ENCODE measurements around the gene DUSP9. TPM values are rescaled to one million over a fixed set of nuclear protein-coding genes. Genes with fewer than 3 reads are reported as not detected.
"Not testable (repeated sequence)": the region's sequence is repeated elsewhere in the genome, so short reads cannot be mapped to it uniquely, and the experiment has no call there.

Gene DUSP9
- total RNA-seq, 1 donor from 2014 or later: 0.13 TPM

DNA sequence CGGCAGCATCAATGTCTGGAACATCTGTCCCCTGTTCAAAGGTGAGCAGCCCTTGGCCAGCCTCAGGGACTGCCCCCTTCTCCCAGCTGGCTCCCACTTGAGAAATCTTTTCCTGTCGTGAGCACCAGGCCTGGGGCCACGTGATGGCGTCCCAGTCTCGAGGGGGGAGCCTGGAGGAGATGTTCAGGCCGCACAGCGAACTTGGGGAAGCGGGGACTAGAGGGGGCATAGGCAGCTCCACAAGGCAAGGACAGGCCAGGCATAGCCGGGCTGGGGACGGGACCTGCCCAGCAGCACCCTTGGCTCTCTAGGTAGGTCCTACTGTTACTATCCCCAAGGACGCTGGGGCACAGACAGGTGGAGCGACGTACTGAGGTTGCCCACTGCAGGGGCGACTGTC is 43.5 kb downstream of the DUSP9 start:
- no peak for DNase-seq (ENCODE audit: low read depth in 2 of 2)

DNA sequence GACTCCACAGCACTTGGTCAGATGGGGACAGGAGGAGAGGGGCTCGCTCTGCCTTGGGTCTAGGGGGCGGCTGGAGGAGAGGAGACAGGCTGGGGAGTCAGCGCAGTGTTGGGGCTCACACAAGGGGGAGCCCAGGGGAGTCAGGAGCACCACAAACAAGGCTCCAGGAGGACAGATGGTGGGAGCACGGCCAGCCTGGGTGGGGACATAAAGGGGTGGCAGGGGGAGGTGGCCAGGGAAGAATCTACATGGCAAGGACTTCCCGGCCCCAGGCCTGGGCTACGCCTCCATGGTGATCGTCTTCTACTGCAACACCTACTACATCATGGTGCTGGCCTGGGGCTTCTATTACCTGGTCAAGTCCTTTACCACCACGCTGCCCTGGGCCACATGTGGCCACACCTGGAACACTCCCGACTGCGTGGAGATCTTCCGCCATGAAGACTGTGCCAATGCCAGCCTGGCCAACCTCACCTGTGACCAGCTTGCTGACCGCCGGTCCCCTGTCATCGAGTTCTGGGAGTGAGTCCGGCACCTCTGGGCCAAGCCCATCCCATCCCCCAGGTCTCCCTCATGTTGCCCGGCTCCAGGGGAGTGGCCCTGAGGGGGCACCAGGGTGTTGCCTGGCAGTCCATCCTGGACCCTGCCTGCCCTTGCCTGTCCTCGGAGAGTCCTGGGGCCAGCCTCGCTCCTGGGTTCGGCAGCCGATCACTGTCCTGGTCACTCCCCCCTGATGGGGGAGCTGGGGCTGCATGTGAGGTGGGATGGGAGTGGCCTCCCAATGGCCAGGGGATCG is 44.2 kb downstream of the DUSP9 start:
- DNase-seq (ENCODE audit: low read depth in 2 of 2): not testable (repeated sequence)

DNA sequence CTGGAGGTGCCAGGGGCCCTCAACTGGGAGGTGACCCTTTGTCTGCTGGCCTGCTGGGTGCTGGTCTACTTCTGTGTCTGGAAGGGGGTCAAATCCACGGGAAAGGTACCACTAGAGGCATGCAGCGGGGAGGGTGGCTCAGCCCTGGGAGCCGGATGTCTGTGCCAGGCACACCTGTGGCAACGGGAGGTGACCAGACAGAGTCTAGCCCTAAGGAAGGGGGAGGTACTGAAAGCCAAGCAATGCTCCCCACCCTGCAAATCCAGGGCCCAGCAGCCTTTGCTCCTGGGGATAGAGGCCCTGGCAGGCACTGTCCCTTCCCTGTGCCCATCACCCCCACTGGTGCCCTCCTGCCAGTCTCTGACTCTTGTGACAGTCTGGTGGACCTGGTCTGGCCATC is 45.0 kb downstream of the DUSP9 start:
- DNase-seq (ENCODE audit: low read depth in 2 of 2): no peak

DNA sequence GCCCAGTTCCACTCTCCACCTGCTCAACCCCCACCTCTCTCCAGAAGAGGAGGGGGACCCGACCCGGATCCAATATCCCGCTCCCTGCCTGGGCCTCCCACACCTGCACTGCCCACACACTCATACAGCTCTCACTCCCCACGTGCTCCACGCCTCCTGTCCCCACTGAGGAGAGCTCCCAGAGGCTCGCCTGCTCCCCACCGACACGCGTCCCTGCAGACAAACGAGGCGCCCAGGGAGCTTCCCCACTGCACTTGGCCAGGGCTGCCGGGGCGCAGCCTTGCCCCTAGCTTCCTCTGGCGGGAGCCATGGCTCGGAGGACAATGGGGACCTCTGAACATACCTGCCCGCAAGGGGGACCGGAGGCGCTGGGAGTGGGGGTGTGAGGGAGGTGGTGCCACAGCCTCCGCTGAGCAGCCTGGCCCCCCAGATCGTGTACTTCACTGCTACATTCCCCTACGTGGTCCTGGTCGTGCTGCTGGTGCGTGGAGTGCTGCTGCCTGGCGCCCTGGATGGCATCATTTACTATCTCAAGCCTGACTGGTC is 45.7 kb downstream of the DUSP9 start:
- no peak for DNase-seq (ENCODE audit: low read depth in 2 of 2)

DNA sequence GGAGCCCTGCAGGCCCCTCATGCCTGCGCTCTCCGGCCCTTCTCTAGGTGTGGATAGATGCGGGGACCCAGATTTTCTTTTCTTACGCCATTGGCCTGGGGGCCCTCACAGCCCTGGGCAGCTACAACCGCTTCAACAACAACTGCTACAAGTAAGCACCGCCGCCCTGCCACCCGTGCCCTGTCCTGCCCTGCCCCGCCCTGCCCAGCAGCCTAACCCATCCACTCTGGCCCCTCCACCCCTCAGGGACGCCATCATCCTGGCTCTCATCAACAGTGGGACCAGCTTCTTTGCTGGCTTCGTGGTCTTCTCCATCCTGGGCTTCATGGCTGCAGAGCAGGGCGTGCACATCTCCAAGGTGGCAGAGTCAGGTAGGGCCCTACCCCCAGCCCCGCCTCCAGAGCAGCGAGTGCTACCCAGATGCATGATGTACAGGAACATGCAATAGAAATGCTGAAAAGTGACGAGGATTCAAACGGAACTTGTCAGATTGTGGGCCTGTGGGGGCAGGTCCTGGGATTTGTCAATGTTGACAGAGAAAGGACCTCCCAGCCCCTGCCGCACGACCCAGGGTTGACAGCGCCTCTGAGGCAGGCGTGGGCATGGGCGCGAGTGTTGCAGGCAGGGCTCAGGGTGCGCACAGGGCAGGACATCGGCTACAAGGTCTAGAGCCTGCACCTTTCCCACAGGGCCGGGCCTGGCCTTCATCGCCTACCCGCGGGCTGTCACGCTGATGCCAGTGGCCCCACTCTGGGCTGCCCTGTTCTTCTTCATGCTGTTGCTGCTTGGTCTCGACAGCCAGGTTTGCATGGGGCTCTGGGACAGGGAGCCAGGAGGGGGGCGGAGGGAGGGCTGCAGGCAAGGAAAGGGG is 46.4 kb downstream of the DUSP9 start:
- DNase-seq (ENCODE audit: low read depth in 2 of 2): no peak

DNA sequence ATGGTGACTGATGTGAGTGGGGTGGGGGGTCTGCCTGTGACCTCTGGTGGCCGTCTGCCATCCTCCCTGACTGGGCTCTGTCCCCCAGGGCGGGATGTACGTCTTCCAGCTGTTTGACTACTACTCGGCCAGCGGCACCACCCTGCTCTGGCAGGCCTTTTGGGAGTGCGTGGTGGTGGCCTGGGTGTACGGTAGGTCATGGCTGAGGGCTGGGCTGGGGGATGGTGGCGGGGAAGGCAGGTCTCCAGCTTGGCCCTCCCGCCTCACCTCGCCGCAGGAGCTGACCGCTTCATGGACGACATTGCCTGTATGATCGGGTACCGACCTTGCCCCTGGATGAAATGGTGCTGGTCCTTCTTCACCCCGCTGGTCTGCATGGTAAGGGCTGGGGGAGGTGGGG is 47.3 kb downstream of the DUSP9 start:
- not testable (repeated sequence) for DNase-seq (ENCODE audit: low read depth in 2 of 2)

DNA sequence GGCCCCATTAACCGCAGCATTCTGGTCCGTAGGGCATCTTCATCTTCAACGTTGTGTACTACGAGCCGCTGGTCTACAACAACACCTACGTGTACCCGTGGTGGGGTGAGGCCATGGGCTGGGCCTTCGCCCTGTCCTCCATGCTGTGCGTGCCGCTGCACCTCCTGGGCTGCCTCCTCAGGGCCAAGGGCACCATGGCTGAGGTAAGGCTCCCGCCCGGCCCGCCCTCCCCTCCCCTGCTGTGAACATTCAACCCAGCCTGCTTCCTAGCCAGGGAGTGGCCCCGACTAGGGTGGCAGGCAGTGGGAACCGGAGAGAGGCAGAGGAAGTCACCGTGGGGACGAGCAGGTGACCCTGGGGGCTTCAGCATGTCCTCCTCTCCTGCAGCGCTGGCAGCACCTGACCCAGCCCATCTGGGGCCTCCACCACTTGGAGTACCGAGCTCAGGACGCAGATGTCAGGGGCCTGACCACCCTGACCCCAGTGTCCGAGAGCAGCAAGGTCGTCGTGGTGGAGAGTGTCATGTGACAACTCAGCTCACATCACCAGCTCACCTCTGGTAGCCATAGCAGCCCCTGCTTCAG is 47.8 kb downstream of the DUSP9 start:
- no peak for DNase-seq (ENCODE audit: low read depth in 2 of 2)

DNA sequence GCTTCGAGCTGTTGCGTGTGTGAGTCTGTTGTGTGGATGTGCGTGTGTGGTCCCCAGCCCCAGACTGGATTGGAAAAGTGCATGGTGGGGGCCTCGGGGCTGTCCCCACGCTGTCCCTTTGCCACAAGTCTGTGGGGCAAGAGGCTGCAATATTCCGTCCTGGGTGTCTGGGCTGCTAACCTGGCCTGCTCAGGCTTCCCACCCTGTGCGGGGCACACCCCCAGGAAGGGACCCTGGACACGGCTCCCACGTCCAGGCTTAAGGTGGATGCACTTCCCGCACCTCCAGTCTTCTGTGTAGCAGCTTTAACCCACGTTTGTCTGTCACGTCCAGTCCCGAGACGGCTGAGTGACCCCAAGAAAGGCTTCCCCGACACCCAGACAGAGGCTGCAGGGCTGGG is 49.1 kb downstream of the DUSP9 start:
- no peak for DNase-seq (ENCODE audit: low read depth in 2 of 2)

DNA sequence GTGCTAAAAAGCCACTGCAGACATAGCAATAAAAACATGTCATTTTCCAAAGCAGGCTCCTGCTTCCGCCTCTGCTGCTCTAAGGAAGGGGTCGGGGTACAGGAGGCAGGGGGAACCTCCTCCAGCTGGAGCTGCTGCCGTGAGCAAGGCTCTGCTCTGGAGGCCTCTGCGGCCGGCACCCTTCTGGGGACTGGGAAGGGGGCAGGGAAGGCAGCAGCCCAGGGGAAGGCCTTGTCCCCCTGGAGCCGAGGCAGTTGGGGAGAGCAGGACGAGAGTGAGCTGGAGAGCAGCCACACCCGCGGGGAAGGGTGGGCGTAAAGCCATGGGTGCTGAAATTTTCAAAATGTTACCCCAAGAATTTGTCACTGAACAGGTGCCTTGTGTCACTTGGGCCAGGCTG is 49.5 kb downstream of the DUSP9 start:
- DNase-seq (ENCODE audit: low read depth in 2 of 2): not testable (repeated sequence)

DNA sequence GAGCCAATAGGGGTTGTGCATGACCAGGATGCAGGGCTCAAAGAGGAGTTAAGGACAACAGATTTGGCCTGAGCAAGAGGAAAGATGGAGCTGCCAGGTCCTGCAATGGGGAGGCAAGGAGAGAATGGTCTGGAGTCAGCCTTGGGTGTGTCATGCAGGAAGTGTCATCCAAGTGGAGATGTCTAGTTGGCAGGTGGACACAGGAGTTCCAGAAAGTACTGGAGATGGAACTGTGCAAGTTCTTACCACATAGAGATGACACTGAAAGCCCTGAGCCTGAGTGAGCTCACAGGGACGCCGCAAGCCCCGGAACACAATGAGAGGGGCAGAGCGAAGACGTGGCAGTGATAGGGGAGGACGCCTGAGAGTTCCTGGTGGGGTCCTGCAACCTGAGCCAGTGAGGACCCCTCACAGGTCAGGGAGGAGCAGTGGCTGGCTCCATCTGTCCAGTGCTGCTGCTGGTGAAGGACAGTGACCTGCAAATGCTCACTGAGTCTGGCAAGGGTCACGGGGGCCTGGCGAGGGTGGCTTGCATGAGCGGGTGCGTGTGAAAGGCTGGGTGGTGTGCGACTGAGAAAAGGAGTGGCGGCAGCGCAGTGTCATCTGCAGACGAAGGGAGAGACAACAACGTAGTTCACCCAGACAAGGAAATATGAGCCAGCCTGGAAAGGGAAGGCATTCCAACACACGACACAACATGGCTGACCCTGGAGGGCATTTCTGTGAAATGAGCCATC is 50.2 kb downstream of the DUSP9 start:
- not testable (repeated sequence) for DNase-seq (ENCODE audit: low read depth in 2 of 2)

DNA sequence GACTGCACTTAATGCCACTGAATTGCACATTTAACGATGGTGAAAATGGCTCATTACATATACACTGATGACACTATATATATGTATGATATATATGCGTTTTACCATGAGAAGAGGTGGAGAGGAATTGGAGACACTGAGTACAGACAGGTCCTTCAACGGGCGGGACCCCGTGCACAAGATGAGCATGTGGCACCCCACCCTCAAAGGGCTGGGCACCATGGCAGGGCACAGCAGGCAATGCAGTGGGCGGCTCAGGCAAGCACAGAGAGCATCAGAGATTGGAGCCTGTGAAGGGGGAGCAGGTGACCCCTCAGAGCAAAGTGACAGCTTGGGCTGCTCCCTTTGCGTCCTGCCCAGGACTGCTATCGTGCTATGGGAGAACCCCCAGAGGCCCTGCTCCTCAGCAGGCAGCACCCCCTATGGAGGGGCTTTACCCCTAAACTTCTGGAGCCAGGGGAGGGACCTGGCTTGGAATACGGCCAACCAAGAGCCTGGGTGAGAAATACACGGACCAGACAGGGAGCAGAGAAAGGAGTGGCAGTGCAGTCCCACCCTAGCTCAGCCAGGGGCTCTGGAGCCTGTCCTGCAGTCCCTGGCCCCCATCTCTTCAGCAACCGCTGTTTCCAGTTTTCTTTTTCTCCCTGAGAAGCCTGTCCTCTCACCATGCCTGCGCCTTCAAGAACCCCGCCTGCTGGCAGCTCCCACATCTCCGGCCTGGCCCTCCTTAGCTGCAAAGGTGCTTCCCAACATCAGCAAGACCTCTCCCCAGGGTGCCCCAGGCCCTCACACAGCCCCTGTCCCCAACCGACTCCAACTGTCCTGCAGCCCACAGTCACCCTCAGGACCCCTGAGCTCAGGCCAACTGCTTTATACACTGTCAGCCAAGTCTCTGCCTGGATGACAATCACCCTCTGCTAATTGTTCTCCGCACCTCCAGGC is 51.2 kb downstream of the DUSP9 start:
- no peak for DNase-seq (ENCODE audit: low read depth in 2 of 2)

DNA sequence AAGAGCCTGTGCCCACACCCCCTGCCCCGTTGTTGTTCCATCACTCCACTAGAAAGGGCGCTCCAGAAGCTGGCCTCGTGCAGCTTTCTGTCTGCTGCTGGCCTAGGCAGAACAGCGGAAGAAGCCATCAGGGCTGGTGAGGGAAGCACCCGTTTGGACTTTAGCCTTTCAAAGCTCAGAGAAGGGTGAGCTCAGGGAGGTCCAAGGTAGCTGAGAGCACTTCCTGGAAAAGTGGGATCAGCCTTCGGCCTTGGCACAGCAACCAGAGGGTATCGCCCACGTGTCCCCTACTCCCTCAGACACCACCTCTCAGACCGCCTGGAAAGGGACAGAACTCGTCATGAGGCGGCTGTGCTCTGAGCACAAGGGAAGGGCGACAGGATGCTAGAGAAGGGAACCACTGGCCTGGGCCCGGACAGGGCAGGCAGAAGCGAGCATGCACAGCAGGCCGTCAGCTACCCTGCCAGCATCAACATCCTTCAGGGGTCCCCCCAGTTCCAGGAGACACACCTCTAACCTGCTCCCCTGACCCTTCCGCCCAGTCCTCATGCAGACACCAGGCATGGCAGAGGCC is 52.3 kb downstream of the DUSP9 start:
- not testable (repeated sequence) for DNase-seq (ENCODE audit: low read depth in 2 of 2)

DNA sequence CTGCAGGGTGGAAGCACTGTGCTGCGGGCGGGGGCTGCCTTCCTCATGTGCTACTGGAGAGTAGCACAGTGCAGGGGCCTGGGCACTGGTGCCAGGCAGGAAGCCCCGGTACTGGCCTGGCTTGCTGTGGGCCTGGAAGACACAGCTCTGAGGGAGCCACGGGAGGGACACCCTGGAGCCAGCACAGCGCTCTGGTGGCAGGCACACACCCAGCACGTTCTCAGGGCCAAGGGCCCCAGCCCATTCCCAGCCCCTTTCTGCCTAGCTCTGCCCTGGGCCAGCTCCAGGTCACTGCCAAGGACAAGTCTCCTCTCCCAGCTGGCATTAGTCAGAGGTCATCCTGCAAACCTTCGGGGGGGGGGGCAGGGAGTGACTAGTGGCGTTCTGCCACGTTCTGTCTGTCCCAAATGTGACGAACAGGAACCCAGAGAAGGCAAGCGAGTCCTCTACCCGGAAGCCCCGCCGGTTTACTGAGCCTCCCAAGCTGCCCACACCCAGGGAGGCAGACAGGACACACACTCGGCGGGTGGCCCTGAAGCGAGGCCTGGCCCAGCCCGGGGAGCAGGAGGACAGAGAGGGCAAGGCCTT is 52.9 kb downstream of the DUSP9 start:
- DNase-seq (ENCODE audit: low read depth in 2 of 2): peak in 1 of 2 donors; percentile 12

DNA sequence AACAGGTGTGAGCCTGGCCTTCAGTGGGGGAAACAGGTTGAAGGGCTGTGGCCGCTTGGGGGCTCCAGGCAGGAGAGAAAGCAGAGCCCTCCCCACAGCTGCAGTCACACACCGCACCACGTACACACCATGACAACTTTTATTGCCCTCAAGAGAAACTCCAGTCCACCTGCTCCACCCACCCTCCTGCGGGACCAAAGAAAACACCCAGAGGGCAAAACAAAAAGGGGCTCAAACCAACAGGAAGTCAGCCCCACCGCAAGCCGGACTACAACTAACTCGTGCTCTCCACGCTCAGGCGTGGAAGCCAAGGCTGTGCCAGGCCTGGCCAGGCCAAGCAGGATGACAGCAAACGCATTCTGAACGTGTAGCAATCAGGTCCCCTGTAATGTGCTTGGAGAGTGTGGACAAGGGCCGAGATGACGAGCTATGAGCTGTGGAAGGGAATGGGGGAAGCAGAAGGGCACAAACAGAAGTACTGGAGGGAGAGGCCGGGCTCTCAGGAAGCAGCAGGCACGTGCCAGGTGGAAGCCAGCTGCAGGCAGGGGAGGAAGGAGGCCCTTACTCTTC is 53.5 kb downstream of the DUSP9 start:
- DNase-seq (ENCODE audit: low read depth in 2 of 2): no peak

Other genes with a start within 250 kb of the DUSP9 start
- gene PNMA6E, start 245.9 kb upstream of the DUSP9 start, total RNA-seq: not detected in 2 replicates
- 0.39 and 0.89 TPM in 2 replicates for gene ZFP92, start 235.7 kb upstream of the DUSP9 start, total RNA-seq
- gene TREX2, start 201.1 kb upstream of the DUSP9 start, total RNA-seq: 2.3 and 7.6 TPM in 2 replicates
- gene HAUS7, start 176.6 kb upstream of the DUSP9 start, total RNA-seq: 11.6 and 13.9 TPM in 2 replicates
- 12.1 and 70.9 TPM in 2 replicates for gene BGN, start 152.2 kb upstream of the DUSP9 start, total RNA-seq
- not detected in 2 replicates for gene ATP2B3, start 129.6 kb upstream of the DUSP9 start, total RNA-seq
- gene CCNQ, start 48.1 kb upstream of the DUSP9 start, total RNA-seq: 37.3 and 39.0 TPM in 2 replicates
- gene PNCK, start 26.6 kb downstream of the DUSP9 start, total RNA-seq: not detected in 2 replicates
- 5.5 and 5.9 TPM in 2 replicates for gene SLC6A8, start 40.7 kb downstream of the DUSP9 start, total RNA-seq
- 341 and 362 TPM in 2 replicates for gene BCAP31, start 77.2 kb downstream of the DUSP9 start, total RNA-seq
- gene ABCD1, start 77.7 kb downstream of the DUSP9 start, total RNA-seq: 6.2 and 9.1 TPM in 2 replicates
- gene PLXNB3, start 117.0 kb downstream of the DUSP9 start, total RNA-seq: 2.4 and 6.7 TPM in 2 replicates
- gene SRPK3, start 133.8 kb downstream of the DUSP9 start, total RNA-seq: 0.13 and 0.25 TPM in 2 replicates
- gene IDH3G, start 147.2 kb downstream of the DUSP9 start, total RNA-seq: 35.9 and 49.6 TPM in 2 replicates
- 134 and 155 TPM in 2 replicates for gene SSR4, start 147.5 kb downstream of the DUSP9 start, total RNA-seq
- 0.26 and 0.89 TPM in 2 replicates for gene PDZD4, start 183.3 kb downstream of the DUSP9 start, total RNA-seq
- 0.13 TPM in 2 replicates for gene L1CAM, start 239.0 kb downstream of the DUSP9 start, total RNA-seq